ENCODE results near the gene RPL15. TPM values are rescaled to one million over a fixed set of nuclear protein-coding genes. Genes with fewer than 3 reads are reported as not detected.
A peak's percentile ranks its signal among the peaks of the same experiment; 100 is the strongest.

The RPL15 gene
- total RNA-seq, 1 donor from 2014 or later, result 1,696 TPM

- DNase-seq (ENCODE audit: low spot score), result no peak
- peaks cover 10% of the 10 kb centered on the region for H3K4me1 Mint-ChIP-seq (ENCODE audit: low read depth)
- intact Hi-C loops (cut with micrococcal nuclease), result loop anchor here (2.0 kb wide), 4 partner anchors 55 to 741 kb away; partner anchors contain the start of gene UBE2E2
- peak overlapping the region; percentile 53 for H3K27ac Mint-ChIP-seq
- H3K27me3 Mint-ChIP-seq (ENCODE audit: insufficient read depth), result peaks cover 24% of the 10 kb centered on the region
- H3K36me3 Mint-ChIP-seq (ENCODE audit: low read depth), result no peaks in the 10 kb centered on the region
- H3K4me3 Mint-ChIP-seq, result peak overlapping the region; percentile 71
- no peaks in the 10 kb centered on the region for H3K9me3 Mint-ChIP-seq
These were observed 27.3 kb downstream of the RPL15 start for GRCh38 chr3:23944007-23944783.

GRCh38 chr3:23944861-23945662 is 28.1 kb downstream of the RPL15 start, which contains the start of gene NR1D2:
TSS of gene NR1D2 (plus strand) at chr3:23945286. CDS start at chr3:23945579, 293 bp downstream.
- intact Hi-C loops (cut with micrococcal nuclease), result loop anchor here (1.0 to 2.0 kb wide), 5 partner anchors 28 to 742 kb away; partner anchors contain the start of genes RPL15 and UBE2E2
- H3K27ac Mint-ChIP-seq, result peak within 1 kb of the TSS; percentile 58
- H3K36me3 Mint-ChIP-seq (ENCODE audit: low read depth), result no peaks in the 10 kb centered on the region
- H3K9me3 Mint-ChIP-seq, result no peaks in the 10 kb centered on the region
- H3K27me3 Mint-ChIP-seq (ENCODE audit: insufficient read depth), result peaks cover 24% of the 10 kb centered on the region
- peak within 1 kb of the TSS; percentile 85 for H3K4me3 Mint-ChIP-seq
- H3K4me1 Mint-ChIP-seq (ENCODE audit: low read depth), result peaks cover 19% of the 10 kb centered on the region
- DNase-seq (ENCODE audit: low spot score), result peak; percentile 72

- DNase-seq (ENCODE audit: low spot score), result no peak
- H3K9me3 Mint-ChIP-seq, result no peaks in the 10 kb centered on the region
- H3K36me3 Mint-ChIP-seq (ENCODE audit: low read depth), result no peaks in the 10 kb centered on the region
- H3K27me3 Mint-ChIP-seq (ENCODE audit: insufficient read depth), result peaks cover 24% of the 10 kb centered on the region
- H3K4me3 Mint-ChIP-seq, result peak overlapping the region; percentile 52
- H3K27ac Mint-ChIP-seq, result no peak overlapping the region
- peaks cover 24% of the 10 kb centered on the region for H3K4me1 Mint-ChIP-seq (ENCODE audit: low read depth)
- intact Hi-C loops (cut with micrococcal nuclease), result loop anchor here (1.0 to 2.0 kb wide), 5 partner anchors 28 to 743 kb away; partner anchors contain the start of genes RPL15 and UBE2E2
These were observed 28.7 kb downstream of the RPL15 start for GRCh38 chr3:23945663-23945912.

GRCh38 chr3:23945913-23946687 is 29.2 kb downstream of the RPL15 start:
- DNase-seq (ENCODE audit: low spot score), result peak; percentile 90
- Mint-ChIP-seq H3K9me3 (no peaks in the 10 kb centered on the region), H3K4me3 (peak overlapping the region; percentile 85), H3K27ac (peak overlapping the region; percentile 86), H3K27me3 (ENCODE audit: insufficient read depth) (peaks cover 24% of the 10 kb centered on the region), H3K36me3 (ENCODE audit: low read depth) (no peaks in the 10 kb centered on the region), H3K4me1 (ENCODE audit: low read depth) (peaks cover 26% of the 10 kb centered on the region)
- intact Hi-C loops (cut with micrococcal nuclease), result loop anchor here (1.0 to 2.0 kb wide), 7 partner anchors 13 to 743 kb away; partner anchors contain the start of genes RPL15, UBE2E1 and UBE2E2

- Mint-ChIP-seq H3K4me3 (no peak overlapping the region), H3K9me3 (no peaks in the 10 kb centered on the region), H3K4me1 (ENCODE audit: low read depth) (peaks cover 24% of the 10 kb centered on the region), H3K36me3 (ENCODE audit: low read depth) (no peaks in the 10 kb centered on the region), H3K27me3 (ENCODE audit: insufficient read depth) (peaks cover 10% of the 10 kb centered on the region), H3K27ac (no peak overlapping the region)
- DNase-seq (ENCODE audit: low spot score), result no peak
- intact Hi-C loops (cut with micrococcal nuclease), result no loop called here
These were observed 31.8 kb downstream of the RPL15 start for GRCh38 chr3:23948761-23949160.

- Mint-ChIP-seq H3K27me3 (ENCODE audit: insufficient read depth) (peaks cover 2% of the 10 kb centered on the region), H3K9me3 (no peaks in the 10 kb centered on the region), H3K4me1 (ENCODE audit: low read depth) (peaks cover 15% of the 10 kb centered on the region), H3K4me3 (peak overlapping the region; percentile 67), H3K36me3 (ENCODE audit: low read depth) (peaks cover 3% of the 10 kb centered on the region), H3K27ac (no peak overlapping the region)
- DNase-seq (ENCODE audit: low spot score), result no peak
- intact Hi-C loops (cut with micrococcal nuclease), result no loop called here
These were observed 32.9 kb downstream of the RPL15 start for GRCh38 chr3:23949784-23950183.

- Mint-ChIP-seq H3K36me3 (ENCODE audit: low read depth) (peaks cover 3% of the 10 kb centered on the region), H3K27ac (no peak overlapping the region), H3K9me3 (no peaks in the 10 kb centered on the region), H3K4me1 (ENCODE audit: low read depth) (peaks cover 15% of the 10 kb centered on the region), H3K27me3 (ENCODE audit: insufficient read depth) (peaks cover 3% of the 10 kb centered on the region), H3K4me3 (peak overlapping the region; percentile 67)
- intact Hi-C loops (cut with micrococcal nuclease), result no loop called here
- DNase-seq (ENCODE audit: low spot score), result no peak
These were observed 33.4 kb downstream of the RPL15 start for GRCh38 chr3:23950293-23950692.

- peaks cover 3% of the 10 kb centered on the region for H3K36me3 Mint-ChIP-seq (ENCODE audit: low read depth)
- H3K4me1 Mint-ChIP-seq (ENCODE audit: low read depth), result peaks cover 15% of the 10 kb centered on the region
- DNase-seq (ENCODE audit: low spot score), result no peak
- no peak overlapping the region for H3K4me3 Mint-ChIP-seq
- intact Hi-C loops (cut with micrococcal nuclease), result no loop called here
- H3K9me3 Mint-ChIP-seq, result no peaks in the 10 kb centered on the region
- H3K27ac Mint-ChIP-seq, result no peak overlapping the region
- H3K27me3 Mint-ChIP-seq (ENCODE audit: insufficient read depth), result peaks cover 2% of the 10 kb centered on the region
These were observed 35.7 kb downstream of the RPL15 start for GRCh38 chr3:23952646-23953045.

- H3K27ac Mint-ChIP-seq, result no peak overlapping the region
- H3K9me3 Mint-ChIP-seq, result no peaks in the 10 kb centered on the region
- H3K27me3 Mint-ChIP-seq (ENCODE audit: insufficient read depth), result peaks cover 2% of the 10 kb centered on the region
- peaks cover 15% of the 10 kb centered on the region for H3K4me1 Mint-ChIP-seq (ENCODE audit: low read depth)
- H3K4me3 Mint-ChIP-seq, result no peak overlapping the region
- H3K36me3 Mint-ChIP-seq (ENCODE audit: low read depth), result peaks cover 3% of the 10 kb centered on the region
- intact Hi-C loops (cut with micrococcal nuclease), result no loop called here
- DNase-seq (ENCODE audit: low spot score), result no peak
These were observed 36.6 kb downstream of the RPL15 start for GRCh38 chr3:23953523-23953922.

- no peak for DNase-seq (ENCODE audit: low spot score)
- H3K27ac Mint-ChIP-seq, result no peak overlapping the region
- H3K27me3 Mint-ChIP-seq (ENCODE audit: insufficient read depth), result peaks cover 2% of the 10 kb centered on the region
- peaks cover 3% of the 10 kb centered on the region for H3K36me3 Mint-ChIP-seq (ENCODE audit: low read depth)
- intact Hi-C loops (cut with micrococcal nuclease), result no loop called here
- H3K4me3 Mint-ChIP-seq, result no peak overlapping the region
- H3K4me1 Mint-ChIP-seq (ENCODE audit: low read depth), result peaks cover 18% of the 10 kb centered on the region
- H3K9me3 Mint-ChIP-seq, result no peaks in the 10 kb centered on the region
These were observed 37.2 kb downstream of the RPL15 start for GRCh38 chr3:23954144-23954543.

- no peak for DNase-seq (ENCODE audit: low spot score)
- Mint-ChIP-seq H3K27ac (no peak overlapping the region), H3K4me1 (ENCODE audit: low read depth) (peaks cover 9% of the 10 kb centered on the region), H3K4me3 (no peak overlapping the region), H3K27me3 (ENCODE audit: insufficient read depth) (peaks cover 2% of the 10 kb centered on the region), H3K36me3 (ENCODE audit: low read depth) (peaks cover 3% of the 10 kb centered on the region), H3K9me3 (no peaks in the 10 kb centered on the region)
- intact Hi-C loops (cut with micrococcal nuclease), result no loop called here
These were observed 39.8 kb downstream of the RPL15 start for GRCh38 chr3:23956701-23957100.

GRCh38 chr3:23959135-23959900 is 42.4 kb downstream of the RPL15 start:
- Mint-ChIP-seq H3K27ac (peak overlapping the region; percentile 55), H3K4me3 (no peak overlapping the region), H3K36me3 (ENCODE audit: low read depth) (peaks cover 5% of the 10 kb centered on the region), H3K9me3 (no peaks in the 10 kb centered on the region), H3K27me3 (ENCODE audit: insufficient read depth) (peaks cover 2% of the 10 kb centered on the region), H3K4me1 (ENCODE audit: low read depth) (peaks cover 9% of the 10 kb centered on the region)
- intact Hi-C loops (cut with micrococcal nuclease), result loop anchor here (1.0 kb wide), 1 partner anchor 13 kb away; no protein-coding TSS in a partner anchor
- DNase-seq (ENCODE audit: low spot score), result no peak

All from activated T-helper 1 cell treated with anti-CD3 and anti-CD28 coated beads, Interleukin-12 subunit alpha, Interleukin-12 subunit beta, Interleukin-2, Interleukin-4 antibody, amounts not matched to agents 30 ng/mL and 10 ng/mL and 1 ng/mL, durations not matched to agents 14 hours and 24 hours and 36 hours (primary cell).